HepG2 (cell line): Measurements from ENCODE around the gene DCC.

Source experiments
- MAX ChIP-seq: IDR thresholded peaks from 2 replicates; pipeline ENCODE4 v1.6.1; 2012; ENCODE audit warnings: inconsistent platforms
- PCBP2 ChIP-seq: fragments of 200-400 bp; formaldehyde crosslinking; optimal IDR thresholded peaks from 2 replicates; pipeline ENCODE3; 2018; ENCODE audit warnings: low read length, low read depth; ENCODE audit not compliant: poor library complexity, severe bottlenecking

GRCh38 chr18:52391810-52392559 is 52.0 kb downstream of the DCC start:
- TF ChIP-seq MAX: no peak
- no peak for TF ChIP-seq PCBP2
